Body of pancreas (tissue), 4 donors: ENCODE measurements around the gene KLK15. TPM values are rescaled to one million over a fixed set of nuclear protein-coding genes. Genes with fewer than 3 reads are reported as not detected.

Experiments used
- ATAC-seq: fragments of 150-250 bp; one replicate; pipeline ENCODE4 v1.9.1; 2016
- DNase-seq, 4 donors: peaks; one replicate each; pipeline ENCODE4 v3.0.0-alpha.2; 2019
- H3K27ac ChIP-seq, 4 donors: fragments of 200-600 bp; sonication (generic); 1 replicate in 3 of 4; 2 replicates in 1 of 4; pipeline versions ENCODE4 v1.5.1 to v1.6.1; 2016 to 2019; ENCODE audit warnings: mild to moderate bottlenecking in 1 of 4, mixed read lengths in 1 of 4, moderate library complexity in 1 of 4
- H3K27me3 ChIP-seq, 2 donors: fragments of 200-600 bp; sonication (generic); one replicate each; pipeline ENCODE4 v1.6.0; 2016; ENCODE audit warnings: mild to moderate bottlenecking in 1 of 2
- H3K36me3 ChIP-seq, 2 donors: fragments of 200-600 bp; sonication (generic); replicated peaks in 1 of 2; 2 replicates each; pipeline ENCODE4 v1.5.1; 2016; ENCODE audit warnings: low read depth in 2 of 2; ENCODE audit not compliant: insufficient read depth in 1 of 2
- H3K4me1 ChIP-seq: fragments of 200-600 bp; sonication (generic); one replicate; pipeline ENCODE4 v1.6.0; 2016
- H3K4me3 ChIP-seq, 2 donors: fragments of 200-600 bp; sonication (generic); 1 replicate in 1 of 2; 2 replicates in 1 of 2; pipeline ENCODE4 v1.5.1; 2016 to 2019
- H3K9me3 ChIP-seq, 3 donors: fragments of 200-600 bp; sonication (generic); 1 replicate in 2 of 3; 2 replicates in 1 of 3; pipeline ENCODE4 v1.5.1; 2016
- POLR2A ChIP-seq, 3 donors: fragments of 450-650 bp; IDR thresholded peaks; one replicate each; pipeline ENCODE4 v1.6.1; 2016; ENCODE audit warnings: antibody characterized with exemption in 3 of 3, mild to moderate bottlenecking in 2 of 3
- WGBS, 2 donors: methylation state at CpG; one replicate each; pipeline ENCODE4 v1.1.5; 2017; 5-methylcytosine and 5-hydroxymethylcytosine counted together
- intact Hi-C: fragments of 100-400 bp; cut with DNase I; formaldehyde crosslinking; loops from one replicate; pipeline ENCODE4 v1.15.1; 2023
- total RNA-seq, 2 donors: library from RNA; depleted of rRNA; stranded (reverse); fragments of >200 nt; gene quantifications; one replicate each; pipeline ENCODE4 v1.1.0, GENCODE V29; 2016
- TF ChIP-seq, protein P1 (sequence below), 7 experiments: fragments of 450-650 bp in 4 of 7; fragments of 200-600 bp in 3 of 7; sonication (generic) in 3 of 7; IDR thresholded peaks; one replicate each; pipeline ENCODE4 v1.5.1; 2016 to 2019; ENCODE audit warnings: antibody characterized with exemption in 7 of 7

KLK15 gene
- total RNA-seq, 2 donors from 2014 or later: not detected

DNA sequence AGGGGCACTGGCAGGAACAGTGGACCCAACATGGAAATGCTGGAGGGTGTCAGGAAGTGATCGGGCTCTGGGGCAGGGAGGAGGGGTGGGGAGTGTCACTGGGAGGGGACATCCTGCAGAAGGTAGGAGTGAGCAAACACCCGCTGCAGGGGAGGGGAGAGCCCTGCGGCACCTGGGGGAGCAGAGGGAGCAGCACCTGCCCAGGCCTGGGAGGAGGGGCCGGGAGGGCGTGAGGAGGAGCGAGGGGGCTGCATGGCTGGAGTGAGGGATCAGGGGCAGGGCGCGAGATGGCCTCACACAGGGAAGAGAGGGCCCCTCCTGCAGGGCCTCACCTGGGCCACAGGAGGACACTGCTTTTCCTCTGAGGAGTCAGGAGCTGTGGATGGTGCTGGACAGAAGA is 44.0 kb upstream of the KLK15 start:
- Histone ChIP-seq H3K4me1 (no peaks in the 10 kb centered on the region), H3K4me3 (no peak overlapping the region), H3K27me3 (peaks cover 0 to 6% of the 10 kb centered on the region in 2 donors), H3K36me3 (no peaks in the 10 kb centered on the region), H3K27ac (no peak overlapping the region), H3K9me3 (no peaks in the 10 kb centered on the region)
- intact Hi-C loops: no loop called here
- WGBS, 2 donors: 39 to 44% methylated on average over 8 of the region's 8 CpGs
- ATAC-seq (no peak), DNase-seq (no peak)
- TF ChIP-seq POLR2A (IDR thresholded peaks at IDR 0.05): no peak
- TF ChIP-seq, protein P1, sequence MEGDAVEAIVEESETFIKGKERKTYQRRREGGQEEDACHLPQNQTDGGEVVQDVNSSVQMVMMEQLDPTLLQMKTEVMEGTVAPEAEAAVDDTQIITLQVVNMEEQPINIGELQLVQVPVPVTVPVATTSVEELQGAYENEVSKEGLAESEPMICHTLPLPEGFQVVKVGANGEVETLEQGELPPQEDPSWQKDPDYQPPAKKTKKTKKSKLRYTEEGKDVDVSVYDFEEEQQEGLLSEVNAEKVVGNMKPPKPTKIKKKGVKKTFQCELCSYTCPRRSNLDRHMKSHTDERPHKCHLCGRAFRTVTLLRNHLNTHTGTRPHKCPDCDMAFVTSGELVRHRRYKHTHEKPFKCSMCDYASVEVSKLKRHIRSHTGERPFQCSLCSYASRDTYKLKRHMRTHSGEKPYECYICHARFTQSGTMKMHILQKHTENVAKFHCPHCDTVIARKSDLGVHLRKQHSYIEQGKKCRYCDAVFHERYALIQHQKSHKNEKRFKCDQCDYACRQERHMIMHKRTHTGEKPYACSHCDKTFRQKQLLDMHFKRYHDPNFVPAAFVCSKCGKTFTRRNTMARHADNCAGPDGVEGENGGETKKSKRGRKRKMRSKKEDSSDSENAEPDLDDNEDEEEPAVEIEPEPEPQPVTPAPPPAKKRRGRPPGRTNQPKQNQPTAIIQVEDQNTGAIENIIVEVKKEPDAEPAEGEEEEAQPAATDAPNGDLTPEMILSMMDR (IDR thresholded peaks at IDR 0.05): no peak

DNA sequence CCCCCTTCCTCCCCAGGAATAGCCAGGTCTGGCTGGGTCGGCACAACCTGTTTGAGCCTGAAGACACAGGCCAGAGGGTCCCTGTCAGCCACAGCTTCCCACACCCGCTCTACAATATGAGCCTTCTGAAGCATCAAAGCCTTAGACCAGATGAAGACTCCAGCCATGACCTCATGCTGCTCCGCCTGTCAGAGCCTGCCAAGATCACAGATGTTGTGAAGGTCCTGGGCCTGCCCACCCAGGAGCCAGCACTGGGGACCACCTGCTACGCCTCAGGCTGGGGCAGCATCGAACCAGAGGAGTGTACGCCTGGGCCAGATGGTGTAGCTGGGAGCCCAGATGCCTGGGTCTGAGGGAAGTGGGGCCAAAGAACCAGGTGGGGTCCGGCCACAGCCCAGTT is 43.1 kb upstream of the KLK15 start:
- 63 to 68% methylated on average over 3 to 7 of the region's 7 CpGs for whole genome bisulfite sequencing, 2 donors
- intact Hi-C loops: no loop called here
- Histone ChIP-seq H3K9me3 (no peaks in the 10 kb centered on the region), H3K4me1 (no peaks in the 10 kb centered on the region), H3K4me3 (no peak overlapping the region), H3K27me3 (peaks cover 0 to 6% of the 10 kb centered on the region in 2 donors), H3K36me3 (no peaks in the 10 kb centered on the region), H3K27ac (no peak overlapping the region)
- TF ChIP-seq POLR2A (IDR thresholded peaks at IDR 0.05): no peak
- ATAC-seq (no peak), DNase-seq (no peak)

- Histone ChIP-seq H3K4me3 (no peak overlapping the region), H3K36me3 (no peaks in the 10 kb centered on the region), H3K27me3 (peaks cover 0 to 6% of the 10 kb centered on the region in 2 donors), H3K27ac (no peak overlapping the region), H3K4me1 (no peaks in the 10 kb centered on the region), H3K9me3 (no peaks in the 10 kb centered on the region)
- DNase-seq (no peak), ATAC-seq (no peak)
- TF ChIP-seq, protein P1 (IDR thresholded peaks at IDR 0.05): no peak
- no peak for TF ChIP-seq POLR2A (IDR thresholded peaks at IDR 0.05)
- intact Hi-C loops: no loop called here
- WGBS, 2 donors: 30 to 37% methylated on average over 9 of the region's 9 CpGs
These were observed 42.5 kb upstream of the KLK15 start for GRCh38 chr19:50875795-50876422.

GRCh38 chr19:50874211-50874610 is 40.8 kb upstream of the KLK15 start:
- no peak for ATAC-seq
- H3K4me1 ChIP-seq: no peaks in the 10 kb centered on the region
- intact Hi-C loops: no loop called here
- no peaks in the 10 kb centered on the region for H3K36me3 ChIP-seq
- H3K27ac ChIP-seq: no peak overlapping the region
- no peak for DNase-seq
- no peak overlapping the region for H3K4me3 ChIP-seq
- 66 to 83% methylated on average over 5 of the region's 5 CpGs for WGBS, 2 donors
- H3K27me3 ChIP-seq: peaks cover 0 to 6% of the 10 kb centered on the region in 2 donors
- TF ChIP-seq POLR2A (IDR thresholded peaks at IDR 0.05): no peak
- TF ChIP-seq, protein P1 (IDR thresholded peaks at IDR 0.05): no peak
- no peaks in the 10 kb centered on the region for H3K9me3 ChIP-seq

GRCh38 chr19:50873056-50873455 is 39.7 kb upstream of the KLK15 start, which contains the start of gene KLK2:
TSS of gene KLK2 (plus strand) at chr19:50873439. CDS start at chr19:50873474, 35 bp downstream.
- no peak for DNase-seq
- TF ChIP-seq, protein P1 (IDR thresholded peaks at IDR 0.05): no peak
- TF ChIP-seq POLR2A (IDR thresholded peaks at IDR 0.05): no peak
- Histone ChIP-seq H3K4me1 (no peaks in the 10 kb centered on the region), H3K9me3 (no peaks in the 10 kb centered on the region), H3K27ac (no peak within 1 kb of the TSS), H3K4me3 (no peak within 1 kb of the TSS), H3K36me3 (no peaks in the 10 kb centered on the region), H3K27me3 (peaks cover 0 to 6% of the 10 kb centered on the region in 2 donors)
- WGBS, 2 donors: 57 to 58% methylated on average over 2 to 3 of the region's 3 CpGs
- intact Hi-C loops: no loop called here
- ATAC-seq: no peak
